Bone marrow (tissue), 2 donors: ENCODE measurements around the gene KHDC4.
"Not testable (repeated sequence)": the region's sequence is repeated elsewhere in the genome, so short reads cannot be mapped to it uniquely, and the experiment has no call there.

Experiments
- DNase-seq, 2 donors: peaks; one replicate each; lab custom pipeline; 2025; lab: John Stamatoyannopoulos, UW

Gene KHDC4

DNA sequence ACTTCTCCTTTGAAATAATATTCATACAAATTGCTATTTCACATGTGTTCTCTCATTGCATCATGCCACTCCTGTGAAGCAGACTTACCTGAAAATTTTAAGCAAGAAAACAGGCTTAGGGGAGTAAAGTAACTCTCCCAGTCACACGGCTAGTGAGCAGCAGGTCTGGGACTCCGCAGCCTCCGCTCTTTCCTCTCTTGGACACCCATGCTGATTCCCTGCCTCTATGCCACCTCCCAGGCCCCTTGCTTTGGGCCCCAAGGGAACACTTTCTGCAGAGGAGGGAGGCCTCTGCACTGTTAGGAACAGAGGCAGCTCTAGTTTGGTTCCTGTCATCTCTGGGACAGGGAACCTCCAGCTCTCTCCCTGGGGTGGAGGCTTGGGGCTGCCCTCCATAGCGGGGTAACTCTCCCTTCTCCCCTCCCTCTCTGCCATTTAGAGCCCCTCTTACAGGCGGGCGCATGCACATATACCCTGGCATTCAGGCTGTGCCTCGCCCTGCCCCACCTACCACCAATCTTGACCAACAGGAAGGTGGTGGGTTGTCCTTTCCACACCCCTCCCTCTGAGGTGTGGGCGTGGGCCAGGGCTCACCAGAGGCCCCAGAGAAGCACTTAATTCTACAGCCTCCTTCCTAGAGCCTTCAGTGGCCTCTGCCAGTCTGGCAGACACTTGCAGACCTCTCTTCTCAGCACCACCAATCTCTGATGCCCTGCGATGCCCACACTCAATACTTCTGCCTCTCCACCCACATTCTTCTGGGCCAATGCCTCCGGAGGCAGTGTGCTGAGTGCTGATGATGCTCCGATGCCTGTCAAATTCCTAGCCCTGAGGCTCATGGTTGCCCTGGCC is 7.0 kb upstream of the KHDC4 start, which contains the start of gene RXFP4:
RXFP4 (plus strand) TSS at position 646 of the 852 bp plus-strand sequence; CDS start at position 718, 72 bp downstream.
- DNase-seq = no peak

DNA sequence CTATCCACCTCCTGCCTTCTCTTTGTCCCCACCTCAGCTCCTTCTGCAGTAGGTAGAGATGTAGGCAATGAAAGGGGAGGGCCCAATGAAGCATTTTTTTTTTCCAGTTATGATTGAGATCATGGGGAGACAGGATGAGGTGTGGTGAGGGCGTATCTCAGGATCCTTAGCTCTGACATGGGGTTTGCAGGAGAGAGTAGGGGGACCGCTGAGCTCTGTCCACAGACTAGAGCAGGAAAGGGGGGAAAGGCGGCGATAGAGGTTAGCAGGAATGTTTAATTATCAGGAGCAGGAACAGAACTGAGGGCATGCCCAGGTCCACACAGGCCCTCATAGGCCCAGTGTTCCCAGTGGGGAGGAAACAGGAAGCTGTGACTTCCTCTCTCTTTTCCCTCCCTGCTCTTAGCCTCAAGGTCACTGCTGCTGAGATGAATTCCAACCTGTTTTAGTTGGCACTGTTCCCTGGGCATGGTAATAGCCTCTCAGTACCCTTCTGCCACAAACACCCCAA is 6.3 kb upstream of the KHDC4 start:
- no peak for DNase-seq

DNA sequence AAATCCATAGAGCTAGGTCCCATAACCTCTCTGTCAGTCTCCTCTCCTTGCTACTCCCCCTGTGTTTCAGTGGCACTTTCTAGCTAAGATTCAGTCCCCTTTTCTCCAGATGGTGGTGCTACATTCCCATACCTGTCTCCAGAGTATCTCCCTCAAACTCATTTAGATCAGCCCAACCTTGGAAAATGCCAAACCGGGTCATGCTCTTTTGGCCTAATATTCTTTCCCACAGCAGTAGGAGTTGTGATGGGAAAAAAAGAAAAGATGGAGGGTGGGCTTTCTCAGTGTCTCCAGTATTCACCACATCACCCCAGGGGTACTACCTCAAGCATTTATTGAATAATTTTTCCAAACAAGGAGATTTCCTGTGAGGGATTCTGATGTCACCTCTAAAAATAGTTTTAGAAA is 4.0 kb upstream of the KHDC4 start:
- DNase-seq = peak in 1 of 2 donors; percentile 57

DNA sequence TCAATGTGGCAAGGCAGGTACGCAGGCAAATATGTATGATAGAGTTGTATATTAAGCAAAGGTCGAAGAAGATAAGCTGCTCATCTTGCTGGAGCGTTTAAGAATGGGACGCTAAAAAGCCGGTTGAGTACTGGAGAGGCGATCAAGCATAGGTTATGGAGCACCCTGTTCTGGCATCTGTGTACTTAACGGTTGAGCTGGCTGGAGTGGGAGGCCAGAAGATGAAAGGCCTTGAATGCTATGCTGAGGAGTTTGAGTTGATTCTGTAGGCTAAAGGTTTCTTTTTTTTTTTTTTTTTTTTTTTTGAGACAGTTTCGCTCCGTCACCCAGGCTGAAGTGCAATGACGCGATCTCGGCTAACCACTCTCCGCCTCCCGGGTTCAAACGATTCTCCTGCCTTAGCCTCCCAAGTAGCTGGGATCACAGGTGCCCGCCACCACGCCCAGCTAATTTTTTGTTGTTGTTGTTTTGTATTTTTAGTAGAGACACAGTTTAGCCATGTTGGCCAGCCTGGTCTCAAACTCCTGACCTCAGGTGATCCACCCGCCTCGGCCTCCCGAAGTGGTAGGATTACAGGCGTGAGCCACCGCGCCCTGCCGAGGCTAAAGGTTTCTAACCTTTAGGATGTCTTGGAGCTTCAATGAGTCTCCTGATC is 850 bp upstream of the KHDC4 start:
- no peak for DNase-seq

DNA sequence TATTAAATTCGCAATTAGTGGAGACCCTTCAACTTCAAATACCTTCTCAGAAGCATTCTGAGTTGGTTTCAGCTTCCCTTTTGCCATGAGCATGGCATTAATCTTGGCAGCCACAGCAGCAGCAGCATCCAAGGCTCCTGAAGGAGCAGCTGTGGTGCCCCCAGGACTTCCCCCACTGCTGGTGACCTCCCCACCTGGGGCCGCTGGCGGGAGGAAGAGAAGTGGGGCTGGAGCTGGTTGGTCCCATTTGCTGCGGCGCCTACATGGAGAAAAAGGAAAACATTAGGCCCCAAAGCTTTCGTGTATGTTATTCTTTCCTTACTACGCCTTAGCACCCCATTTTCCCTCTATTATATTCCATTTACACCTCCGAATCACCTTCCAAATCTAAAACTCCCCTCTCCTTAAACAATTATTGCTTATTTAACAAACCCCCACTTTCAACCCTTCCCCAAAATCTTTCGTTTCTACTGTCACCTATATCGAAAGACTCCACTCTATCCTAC is 569 bp downstream of the KHDC4 start:
- no peak for DNase-seq

DNA sequence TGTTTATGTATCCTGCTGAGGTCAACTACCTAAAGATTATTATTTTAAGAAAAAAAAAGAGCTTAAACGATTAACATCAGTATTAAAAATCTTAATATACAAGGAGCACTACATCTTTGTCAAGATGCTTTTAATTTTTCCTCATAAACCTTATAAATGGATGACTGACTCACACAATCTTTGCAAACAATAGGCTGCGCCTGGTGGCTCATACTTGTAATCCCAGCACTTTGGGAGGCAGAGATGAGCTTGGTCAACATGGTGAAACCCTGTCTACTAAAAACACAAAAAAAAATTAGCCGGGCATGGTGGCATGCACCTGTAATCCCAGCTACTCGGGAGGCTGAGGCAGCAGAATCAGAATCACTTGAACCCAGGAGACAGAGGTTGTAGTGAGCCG is 1.7 kb downstream of the KHDC4 start:
- DNase-seq = no peak

DNA sequence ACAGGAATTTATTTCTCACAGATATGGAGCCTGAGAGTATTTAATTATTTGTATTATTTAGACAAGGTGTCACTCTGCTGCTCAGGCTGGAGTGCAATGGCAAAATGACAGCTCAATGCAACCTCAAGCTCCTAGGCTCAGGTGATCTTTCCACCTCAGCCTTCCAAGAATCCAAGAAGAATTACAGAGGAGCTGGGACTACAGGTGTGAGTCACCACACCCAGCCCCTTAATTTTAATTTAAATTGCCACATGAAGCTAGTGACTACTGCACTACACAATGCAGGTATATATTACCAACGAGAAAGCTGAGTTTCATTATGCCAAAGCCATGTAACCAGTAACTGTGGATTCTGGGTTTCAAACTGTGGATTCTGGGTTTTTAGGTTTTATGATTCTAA is 2.1 kb downstream of the KHDC4 start:
- DNase-seq = no peak

DNA sequence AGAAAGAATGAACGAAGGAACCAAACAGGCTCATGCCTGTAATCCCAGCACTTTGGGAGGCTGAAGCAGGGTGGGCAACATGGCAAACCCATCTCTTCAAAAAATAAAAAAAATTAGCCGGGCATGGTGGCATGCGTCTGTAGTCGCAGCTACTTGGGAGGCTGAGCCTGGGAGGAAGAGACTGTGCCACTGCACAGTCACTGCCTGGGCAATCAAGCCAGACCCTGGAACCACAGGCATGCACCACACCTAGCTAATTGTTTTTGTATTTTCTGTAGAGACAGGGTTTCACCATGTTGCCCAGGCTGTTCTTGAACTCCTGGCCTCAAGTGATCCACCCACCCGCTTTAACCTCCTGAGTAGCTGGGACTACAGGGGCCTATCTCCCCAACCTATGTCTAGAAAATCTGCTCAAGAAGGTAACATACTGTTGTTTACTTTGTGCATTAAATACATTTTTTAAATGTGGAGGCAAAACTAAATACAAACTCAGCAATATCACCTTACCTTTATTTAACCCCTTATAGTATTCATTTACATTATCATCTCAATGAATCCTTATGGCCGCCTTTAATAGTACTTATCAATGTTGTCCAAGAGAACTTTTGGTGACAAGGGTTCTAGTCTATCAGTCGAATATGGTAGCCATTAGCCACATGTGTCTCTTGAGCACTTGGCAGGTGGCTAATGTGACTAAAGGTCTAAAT is 2.7 kb downstream of the KHDC4 start:
- no peak for DNase-seq

DNA sequence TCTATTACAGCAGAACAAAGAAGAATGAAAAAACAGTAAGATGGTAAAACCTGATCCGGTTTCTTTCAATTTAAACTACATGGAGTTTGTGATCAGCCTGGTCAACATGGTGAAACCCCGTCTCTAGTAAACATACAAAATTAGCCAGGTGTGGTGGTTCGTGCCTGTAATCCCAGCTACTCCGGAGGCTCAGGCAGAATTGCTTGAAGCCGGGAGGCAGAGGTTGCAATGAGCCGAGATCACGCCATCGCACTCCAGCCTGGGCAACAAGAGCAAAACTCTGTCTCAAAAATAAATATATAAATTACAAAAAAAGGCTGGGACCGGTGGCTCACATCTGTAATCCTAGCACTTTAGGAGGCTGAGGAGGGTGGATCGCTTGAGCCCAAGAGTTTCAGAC is 3.5 kb downstream of the KHDC4 start:
- DNase-seq = not testable (repeated sequence)

DNA sequence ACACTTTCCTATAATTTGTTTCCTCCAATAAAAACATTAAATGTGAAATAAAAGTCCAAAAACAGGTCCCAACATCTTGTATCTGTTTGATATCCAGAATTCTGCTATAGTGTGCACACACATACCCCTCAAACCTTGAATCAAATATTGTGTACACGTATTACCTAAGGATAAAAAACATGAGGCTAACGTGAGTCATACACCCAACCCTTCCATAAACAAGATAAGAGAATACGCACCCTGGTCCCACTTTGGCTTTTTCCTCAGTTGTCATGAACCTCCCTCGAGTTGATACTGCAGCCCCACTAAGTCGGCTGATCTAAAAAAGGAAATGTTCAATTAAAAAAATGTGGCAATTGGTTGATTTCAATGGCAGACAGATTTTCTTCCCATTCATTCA is 5.2 kb downstream of the KHDC4 start:
- DNase-seq = no peak

DNA sequence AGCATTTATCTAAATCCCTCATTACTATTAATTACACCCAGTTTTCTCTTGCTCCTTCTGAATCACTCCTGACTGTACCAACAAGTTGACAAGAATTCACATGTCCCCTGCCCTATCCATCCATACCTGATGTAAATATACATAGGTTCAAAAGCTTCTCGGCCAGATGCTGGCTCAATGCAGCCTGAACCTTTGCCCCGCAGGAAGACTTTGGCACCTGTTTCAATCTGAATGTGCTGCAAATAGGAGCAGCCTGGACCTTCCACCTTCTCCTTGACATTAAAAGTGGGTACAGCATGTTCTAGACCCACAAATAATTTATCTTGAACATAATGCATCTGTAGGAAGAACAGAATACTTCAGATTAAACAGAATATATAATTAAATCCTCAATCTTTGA is 8.7 kb downstream of the KHDC4 start:
- no peak for DNase-seq

DNA sequence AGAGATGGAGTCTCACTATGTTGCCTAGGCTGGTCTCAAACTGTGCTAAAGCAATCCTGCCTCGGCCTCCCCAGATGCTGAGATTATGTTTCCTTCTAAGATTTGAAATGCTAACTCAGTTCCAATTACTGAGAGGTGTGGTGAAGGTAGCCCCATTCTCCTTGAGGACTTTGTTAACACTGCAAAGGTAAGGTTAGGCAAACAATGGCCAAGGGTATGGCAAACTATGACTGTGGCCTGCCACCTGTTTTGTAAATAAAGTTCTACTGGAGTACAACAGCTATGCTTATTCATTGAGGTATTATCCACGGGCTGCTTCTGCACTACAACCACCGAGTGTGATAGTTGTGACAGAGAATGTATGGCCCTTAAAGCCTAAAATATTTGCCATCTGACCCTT is 13.5 kb downstream of the KHDC4 start:
- no peak for DNase-seq

DNA sequence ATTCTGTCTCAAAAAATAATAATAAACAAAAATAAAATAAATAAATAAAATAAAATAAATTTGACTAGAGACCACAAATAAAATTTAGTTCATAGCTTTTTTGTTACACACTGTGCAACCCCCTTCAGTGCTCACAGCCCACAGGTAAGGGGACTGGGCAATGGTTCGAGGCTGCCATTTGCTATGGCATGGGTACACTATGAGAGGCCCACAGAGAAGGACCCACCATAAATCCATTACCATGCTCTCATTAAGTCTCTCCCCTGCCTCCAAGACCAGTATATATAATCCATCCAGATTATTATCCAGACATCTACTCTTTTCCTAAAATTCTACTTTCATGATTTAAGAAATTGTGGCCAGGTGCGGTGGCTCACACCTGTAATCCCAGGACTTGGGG is 14.4 kb downstream of the KHDC4 start:
- no peak for DNase-seq

DNA sequence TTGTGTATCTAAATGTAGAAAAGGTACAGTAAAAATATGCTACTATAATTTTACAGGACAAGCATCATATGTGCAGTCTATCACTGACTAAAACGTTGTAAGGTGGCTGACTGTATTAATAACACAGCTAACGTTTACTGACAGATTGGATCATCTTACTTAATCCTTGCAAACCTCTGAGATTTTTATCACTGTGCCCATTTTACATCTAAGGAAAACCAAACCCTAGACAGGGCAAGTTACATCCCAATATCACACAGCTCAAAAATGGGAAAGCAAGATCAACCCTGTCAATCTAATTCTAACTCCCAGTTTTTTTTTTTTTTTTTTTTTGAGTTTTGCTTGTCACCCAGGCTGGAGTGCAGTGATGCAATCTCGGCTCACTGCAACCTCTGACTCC is 15.6 kb downstream of the KHDC4 start:
- DNase-seq = no peak

DNA sequence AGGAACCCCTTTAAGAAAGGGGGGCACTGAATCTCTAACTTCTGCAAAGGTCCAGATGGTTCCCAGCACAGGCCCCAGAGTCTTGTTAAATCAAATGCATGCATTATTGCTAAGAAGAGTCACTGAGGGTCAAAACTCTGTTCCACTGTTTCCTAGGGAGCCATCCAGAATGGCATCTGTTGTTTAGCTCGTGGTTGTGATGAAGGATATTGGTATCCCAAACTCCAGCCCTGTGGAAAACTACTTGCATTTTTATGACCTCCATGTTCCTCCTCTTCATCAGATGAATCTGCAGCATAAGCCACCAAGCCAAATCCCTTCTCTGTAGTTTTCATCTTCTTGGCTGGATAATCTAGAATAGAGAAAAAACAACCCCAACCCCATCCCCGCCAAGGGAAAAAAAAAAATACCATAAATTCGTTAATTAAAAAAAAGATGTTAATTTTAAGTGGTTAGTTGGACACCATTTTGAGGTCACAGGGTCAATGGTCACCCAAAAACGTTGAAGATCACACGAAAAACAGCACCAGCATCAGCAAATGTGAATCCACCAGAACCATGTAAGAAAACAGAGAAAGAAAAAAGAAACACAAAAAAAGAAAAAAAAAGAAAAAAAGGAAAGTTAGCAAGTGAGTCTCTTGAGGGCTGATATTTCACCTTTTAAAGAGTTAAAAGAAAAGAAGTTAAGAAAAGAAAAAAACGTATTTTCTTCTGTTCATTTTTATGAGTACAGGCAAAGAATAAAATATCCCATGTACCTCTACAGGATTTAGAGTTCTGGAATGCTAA is 20.1 kb downstream of the KHDC4 start:
- no peak for DNase-seq

DNA sequence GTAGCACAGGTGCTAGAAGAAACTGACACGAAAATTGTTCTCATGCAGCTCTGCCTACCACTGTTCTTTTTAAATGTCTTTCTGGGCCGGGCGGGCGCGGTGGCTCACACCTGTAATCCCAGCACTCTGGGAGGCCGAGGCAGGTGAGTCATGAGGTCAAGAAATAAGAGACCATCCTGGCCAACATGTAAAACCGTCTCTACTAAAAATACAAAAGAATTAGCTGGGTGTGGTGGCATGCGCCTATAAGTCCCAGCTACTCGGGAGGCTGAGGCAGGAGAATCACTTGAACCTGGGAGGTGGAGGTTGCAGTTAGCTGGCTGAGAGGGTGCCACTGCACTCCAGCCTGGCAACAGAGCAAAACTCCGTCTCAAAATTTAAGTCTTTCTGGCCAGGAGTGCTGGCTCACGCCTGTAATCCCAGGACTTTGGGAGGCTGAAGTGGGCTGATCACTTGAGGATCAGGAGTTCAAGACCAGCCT is 22.1 kb downstream of the KHDC4 start:
- no peak for DNase-seq

DNA sequence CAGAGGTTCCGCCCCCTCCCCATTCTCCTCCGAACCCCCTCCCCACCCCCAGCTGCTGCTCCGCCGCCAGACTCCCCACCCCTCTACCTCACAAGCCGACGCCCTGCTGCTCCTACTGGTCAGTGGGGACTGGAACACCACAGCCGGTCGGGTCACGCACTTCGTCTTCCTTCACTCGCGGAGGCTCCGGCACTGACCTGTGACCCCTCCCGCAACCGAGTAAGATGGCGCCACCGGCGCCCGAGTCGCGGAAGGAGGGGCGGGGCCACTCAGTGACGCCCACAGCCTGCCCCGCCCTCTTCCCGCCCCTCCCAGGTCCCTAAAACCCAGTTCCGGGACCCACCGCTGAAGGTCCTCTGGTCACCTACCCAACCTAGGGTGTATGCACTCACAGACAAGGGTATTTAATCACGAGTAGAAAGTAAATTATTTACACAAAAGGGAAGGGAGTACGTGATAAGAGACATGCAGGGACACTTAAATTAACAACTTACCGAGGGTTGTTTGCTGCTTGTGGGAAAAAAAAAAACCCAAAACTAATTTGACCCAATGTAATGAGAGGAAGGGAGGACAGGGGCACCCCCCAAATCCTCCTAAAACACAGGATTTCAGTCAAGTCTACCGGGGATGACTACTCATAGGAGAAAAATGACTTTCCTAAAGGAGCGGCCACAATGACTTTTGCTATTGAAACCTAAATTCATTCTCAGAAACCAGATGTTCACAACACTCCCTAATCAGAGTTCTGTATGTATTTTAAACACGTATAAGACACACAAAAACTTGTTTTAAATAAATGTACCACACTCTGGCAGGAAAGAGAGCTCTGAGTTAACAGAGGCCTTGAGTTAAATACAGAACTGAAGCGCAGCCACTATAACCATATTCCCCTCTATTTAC is 22.8 kb downstream of the KHDC4 start, which contains the start of gene RIT1:
RIT1 (minus strand) TSS at position 194 of the 900 bp plus-strand sequence. CDS start 588 bp downstream, outside the sequence.
- peak; percentile 51 to 70 for DNase-seq

DNA sequence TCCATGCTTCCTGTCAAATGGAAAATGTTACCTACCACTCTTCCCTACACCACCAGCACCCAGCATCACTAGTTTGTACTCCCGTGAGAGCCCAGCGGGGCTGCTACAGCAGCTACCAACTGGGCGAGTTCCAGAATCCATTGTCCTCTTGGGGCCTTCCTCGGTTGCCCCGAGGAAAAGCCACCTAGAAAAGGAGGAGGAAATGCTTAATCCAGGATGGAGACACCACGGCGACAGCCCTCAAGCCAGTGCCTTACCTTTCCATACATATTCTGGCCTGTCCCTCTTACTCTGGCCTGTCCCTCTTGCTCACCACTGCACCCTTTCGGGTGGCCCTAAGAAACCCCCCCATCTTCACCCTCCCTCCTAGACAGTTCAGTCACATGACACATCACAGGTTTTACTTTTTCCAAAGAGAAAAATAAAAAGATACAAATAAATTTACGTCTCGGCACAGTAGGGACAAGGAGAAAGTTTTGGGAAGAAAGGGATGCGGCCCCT is 23.5 kb downstream of the KHDC4 start:
- no peak for DNase-seq

DNA sequence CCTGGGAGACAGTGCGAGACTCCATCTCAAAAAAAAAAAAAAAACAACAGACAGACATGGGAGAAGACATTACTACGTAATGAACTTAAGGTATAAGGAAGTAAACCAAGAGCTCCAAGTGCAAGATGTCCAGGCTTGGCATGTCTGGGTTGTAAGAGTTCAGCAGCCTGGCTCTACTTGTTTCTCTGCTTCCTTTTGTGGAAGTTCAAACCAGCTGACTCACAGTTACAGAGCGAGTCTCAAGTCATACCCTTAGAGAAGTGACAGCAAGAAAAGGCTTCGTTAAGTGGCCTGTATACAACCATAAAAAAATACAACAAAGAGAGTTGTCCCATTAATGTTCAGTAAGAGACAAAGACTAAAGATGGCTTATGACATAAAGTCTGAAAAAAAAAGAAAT is 24.3 kb downstream of the KHDC4 start:
- DNase-seq = peak in 1 of 2 donors; percentile 83

DNA sequence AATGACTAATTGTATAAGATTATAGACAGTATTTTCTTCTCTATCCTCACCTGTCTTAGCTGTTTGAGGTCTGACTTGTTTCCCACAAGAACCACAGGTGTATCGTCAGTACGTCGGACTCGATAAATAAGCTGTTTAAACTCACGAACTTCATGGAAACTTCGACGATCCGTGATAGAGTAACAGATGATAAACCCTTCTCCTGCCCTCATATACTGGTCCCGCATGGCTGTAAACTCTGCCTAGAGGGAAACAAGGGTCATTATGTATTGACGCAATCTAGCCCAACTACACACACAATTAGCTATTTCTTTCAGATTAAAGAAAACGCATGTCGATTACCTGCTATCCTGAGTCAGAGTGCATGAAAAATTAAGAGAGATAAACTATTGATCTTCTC is 30.0 kb downstream of the KHDC4 start:
- no peak for DNase-seq
